Tibial nerve (tissue), 3 donors: Measurements from ENCODE around the gene SDR42E2.

ENCODE experiments used
- POLR2A ChIP-seq, 2 donors: fragments of 450-650 bp; IDR thresholded peaks; one replicate each; pipeline ENCODE4 v1.6.1; 2017; ENCODE audit warnings: antibody characterized with exemption in 2 of 2, mild to moderate bottlenecking in 2 of 2, moderate library complexity in 2 of 2
- TF ChIP-seq, protein P1 (sequence below), 5 experiments: fragments of 200-600 bp in 3 of 5; fragments of 450-650 bp in 2 of 5; sonication (generic) in 3 of 5; IDR thresholded peaks; one replicate each; pipeline ENCODE4 v1.5.1; 2016 to 2019; ENCODE audit warnings: antibody characterized with exemption in 5 of 5, mild to moderate bottlenecking in 3 of 5, moderate library complexity in 2 of 5

- TF ChIP-seq, protein P1, sequence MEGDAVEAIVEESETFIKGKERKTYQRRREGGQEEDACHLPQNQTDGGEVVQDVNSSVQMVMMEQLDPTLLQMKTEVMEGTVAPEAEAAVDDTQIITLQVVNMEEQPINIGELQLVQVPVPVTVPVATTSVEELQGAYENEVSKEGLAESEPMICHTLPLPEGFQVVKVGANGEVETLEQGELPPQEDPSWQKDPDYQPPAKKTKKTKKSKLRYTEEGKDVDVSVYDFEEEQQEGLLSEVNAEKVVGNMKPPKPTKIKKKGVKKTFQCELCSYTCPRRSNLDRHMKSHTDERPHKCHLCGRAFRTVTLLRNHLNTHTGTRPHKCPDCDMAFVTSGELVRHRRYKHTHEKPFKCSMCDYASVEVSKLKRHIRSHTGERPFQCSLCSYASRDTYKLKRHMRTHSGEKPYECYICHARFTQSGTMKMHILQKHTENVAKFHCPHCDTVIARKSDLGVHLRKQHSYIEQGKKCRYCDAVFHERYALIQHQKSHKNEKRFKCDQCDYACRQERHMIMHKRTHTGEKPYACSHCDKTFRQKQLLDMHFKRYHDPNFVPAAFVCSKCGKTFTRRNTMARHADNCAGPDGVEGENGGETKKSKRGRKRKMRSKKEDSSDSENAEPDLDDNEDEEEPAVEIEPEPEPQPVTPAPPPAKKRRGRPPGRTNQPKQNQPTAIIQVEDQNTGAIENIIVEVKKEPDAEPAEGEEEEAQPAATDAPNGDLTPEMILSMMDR (IDR thresholded peaks at IDR 0.05), result no peak
- TF ChIP-seq POLR2A (IDR thresholded peaks at IDR 0.05), result no peak
Observed at GRCh38 chr16:22147853-22148252, 14.5 kb upstream of the SDR42E2 start.
